Neural cell (in vitro differentiated cells): Measurements from ENCODE around the gene PAIP1. TPM values are rescaled to one million over a fixed set of nuclear protein-coding genes. Genes with fewer than 3 reads are reported as not detected.

Experiments
- H2AFZ ChIP-seq: fragments of 200-600, 300-800 bp; sonication (generic), shearing (Covaris generic); 2 replicates; pipeline ENCODE4 v1.6.0; 2014; ENCODE audit warnings: low read depth, mild to moderate bottlenecking, antibody characterized with exemption, low read length, moderate library complexity
- H3F3A ChIP-seq: fragments of 200-600 bp; shearing (Covaris generic); 2 replicates; pipeline ENCODE4 v1.6.1; 2016; ENCODE audit warnings: mild to moderate bottlenecking, moderate library complexity, mixed read lengths, antibody characterized with exemption, low read length; ENCODE audit not compliant: insufficient read depth, poor library complexity, severe bottlenecking
- H3K27ac ChIP-seq: fragments of 200-600, 300-800 bp; sonication (generic), shearing (Covaris generic); 2 replicates; pipeline ENCODE4 v1.5.1; 2014; ENCODE audit warnings: mild to moderate bottlenecking, low read length, moderate library complexity
- H3K27me3 ChIP-seq: fragments of 300-800, 200-600 bp; sonication (generic), shearing (Covaris generic); 2 replicates; pipeline ENCODE4 v1.6.0; 2014; ENCODE audit warnings: mild to moderate bottlenecking, low read depth, low read length, moderate library complexity; ENCODE audit not compliant: insufficient read depth
- H3K36me3 ChIP-seq: fragments of 300-800, 200-600 bp; sonication (generic), shearing (Covaris generic); 2 replicates; pipeline ENCODE4 v1.5.1; 2014; ENCODE audit warnings: mild to moderate bottlenecking, antibody characterized with exemption, low read length, moderate library complexity; ENCODE audit not compliant: insufficient read depth
- H3K4me2 ChIP-seq: fragments of 300-800, 200-600 bp; sonication (generic), shearing (Covaris generic); 2 replicates; pipeline ENCODE4 v1.6.0; 2014; ENCODE audit warnings: mild to moderate bottlenecking, low read length
- H3K4me3 ChIP-seq: fragments of 300-800, 200-600 bp; sonication (generic), shearing (Covaris generic); 2 replicates; pipeline ENCODE4 v1.5.1; 2014; ENCODE audit warnings: mild to moderate bottlenecking, low read length, moderate library complexity
- H3K79me2 ChIP-seq: fragments of 200-600 bp; shearing (Covaris generic); replicated peaks from 2 replicates; pipeline ENCODE4 v1.6.0; 2014; ENCODE audit warnings: mild to moderate bottlenecking, low read length, moderate library complexity; ENCODE audit not compliant: insufficient read depth
- H3K9ac ChIP-seq: fragments of 300-800, 200-600 bp; sonication (generic), shearing (Covaris generic); 2 replicates; pipeline ENCODE4 v1.6.1; 2016; ENCODE audit warnings: mild to moderate bottlenecking, low read length, mixed read lengths
- H3K9me2 ChIP-seq: fragments of 200-600 bp; shearing (Covaris generic); 2 replicates; pipeline ENCODE4 v1.6.1; 2016; ENCODE audit warnings: mild to moderate bottlenecking, low read length, mixed read lengths; ENCODE audit not compliant: insufficient read depth
- H3K9me3 ChIP-seq: fragments of 200-600, 300-800 bp; sonication (generic), shearing (Covaris generic); 2 replicates; pipeline ENCODE4 v1.6.1; 2016; ENCODE audit warnings: mild to moderate bottlenecking, mixed run types, low read length, moderate library complexity, mixed read lengths
- H4K20me1 ChIP-seq: fragments of 200-600 bp; shearing (Covaris generic); 2 replicates; pipeline ENCODE4 v1.6.1; 2016; ENCODE audit warnings: mild to moderate bottlenecking, mixed run types; ENCODE audit not compliant: insufficient read depth
- CTCF ChIP-seq: fragments of 450-650 bp; IDR thresholded peaks from 2 replicates; pipeline ENCODE4 v1.5.1; 2014; ENCODE audit warnings: antibody characterized with exemption, mild to moderate bottlenecking, moderate library complexity; ENCODE audit not compliant: poor library complexity, severe bottlenecking
- EP300 ChIP-seq: fragments of 450-650 bp; conservative IDR thresholded peaks from 2 replicates; pipeline ENCODE4 v1.6.1; 2014; ENCODE audit warnings: antibody characterized with exemption, mild to moderate bottlenecking, moderate library complexity; ENCODE audit not compliant: poor library complexity, severe bottlenecking
- EZH2 ChIP-seq: fragments of 200-600, 300-800 bp; shearing (Covaris generic), sonication (generic); IDR thresholded peaks from 2 replicates; pipeline ENCODE4 v1.6.1; 2014; ENCODE audit warnings: antibody characterized with exemption, low read length, borderline replicate concordance, mild to moderate bottlenecking; ENCODE audit not compliant: insufficient read depth, poor library complexity, severe bottlenecking
- MXI1 ChIP-seq: fragments of 450-650 bp; conservative IDR thresholded peaks from 2 replicates; pipeline ENCODE4 v1.6.1; 2014; ENCODE audit warnings: antibody characterized with exemption, mild to moderate bottlenecking; ENCODE audit not compliant: poor library complexity, severe bottlenecking
- POLR2AphosphoS5 ChIP-seq: IDR thresholded peaks from 2 replicates; pipeline ENCODE4 v1.6.1; 2012
- RAD21 ChIP-seq: fragments of 450-650 bp; conservative IDR thresholded peaks from 2 replicates; pipeline ENCODE4 v1.6.1; 2014; ENCODE audit warnings: antibody characterized with exemption, mild to moderate bottlenecking, moderate library complexity
- REST ChIP-seq: IDR thresholded peaks from 2 replicates; pipeline ENCODE4 v1.6.1; 2012; ENCODE audit warnings: borderline replicate concordance
- SMC3 ChIP-seq: fragments of 450-650 bp; conservative IDR thresholded peaks from 2 replicates; pipeline ENCODE4 v1.6.1; 2014; ENCODE audit warnings: antibody characterized with exemption, mild to moderate bottlenecking, moderate library complexity; ENCODE audit not compliant: poor library complexity
- TAF1 ChIP-seq: IDR thresholded peaks from 2 replicates; pipeline ENCODE4 v1.6.1; 2012; ENCODE audit warnings: low read depth
- polyA plus RNA-seq: library from polyadenylated mRNA; depleted of rRNA; stranded (reverse); fragments of >200 nt; gene quantifications from 2 replicates; pipeline ENCODE4 v1.2.3, GENCODE V29; 2014

Gene PAIP1
- polyA plus RNA-seq, 1 donor from 2014 or later = 276 TPM

- TF ChIP-seq RAD21 = no peak
- no peak for TF ChIP-seq EZH2
- TF ChIP-seq EP300 = no peak
- no peak for TF ChIP-seq CTCF
- TF ChIP-seq TAF1 = no peak
- TF ChIP-seq POLR2AphosphoS5 = no peak
- TF ChIP-seq REST = no peak
- no peak for TF ChIP-seq SMC3
- TF ChIP-seq MXI1 = no peak
- no peaks in the 10 kb centered on the region for H3F3A ChIP-seq
- no peaks in the 10 kb centered on the region for H3K79me2 ChIP-seq
- no peak overlapping the region for H3K4me3 ChIP-seq
- H4K20me1 ChIP-seq = no peaks in the 10 kb centered on the region
- H3K9ac ChIP-seq = no peak overlapping the region
- no peaks in the 10 kb centered on the region for H3K36me3 ChIP-seq
- no peaks in the 10 kb centered on the region for H3K9me2 ChIP-seq
- no peaks in the 10 kb centered on the region for H3K27me3 ChIP-seq
- H2AFZ ChIP-seq = no peak overlapping the region
- no peak overlapping the region for H3K4me2 ChIP-seq
- H3K9me3 ChIP-seq = no peaks in the 10 kb centered on the region
- H3K27ac ChIP-seq = no peak overlapping the region
Measured at GRCh38 chr5:43573058-43573457, 16.2 kb upstream of the PAIP1 start.

GRCh38 chr5:43572357-43572756 is 15.5 kb upstream of the PAIP1 start:
- Histone ChIP-seq H3K27me3 (no peaks in the 10 kb centered on the region), H4K20me1 (no peaks in the 10 kb centered on the region), H2AFZ (no peak overlapping the region), H3K4me2 (no peak overlapping the region), H3K9me3 (no peaks in the 10 kb centered on the region), H3K4me3 (no peak overlapping the region), H3K36me3 (no peaks in the 10 kb centered on the region), H3K27ac (no peak overlapping the region), H3K9me2 (no peaks in the 10 kb centered on the region), H3K9ac (no peak overlapping the region), H3F3A (no peaks in the 10 kb centered on the region), H3K79me2 (no peaks in the 10 kb centered on the region)
- no peak for TF ChIP-seq EZH2
- no peak for TF ChIP-seq CTCF
- no peak for TF ChIP-seq RAD21
- no peak for TF ChIP-seq POLR2AphosphoS5
- TF ChIP-seq REST = no peak
- TF ChIP-seq TAF1 = no peak
- no peak for TF ChIP-seq SMC3
- no peak for TF ChIP-seq EP300
- TF ChIP-seq MXI1 = no peak
